Esophagus muscularis mucosa (tissue), 4 donors: ENCODE results near the gene MPV17. TPM values are rescaled to one million over a fixed set of nuclear protein-coding genes. Genes with fewer than 3 reads are reported as not detected.
"Not testable (repeated sequence)": the region's sequence is repeated elsewhere in the genome, so short reads cannot be mapped to it uniquely, and the experiment has no call there.

Experiments
- DNase-seq: peaks from one replicate; pipeline ENCODE4 v3.0.0-alpha.2; 2017; ENCODE audit errors: extremely low spot score
- H3K27ac ChIP-seq, 4 donors: fragments of 200-600 bp; sonication (generic); replicated peaks in 1 of 4; 1 replicate in 3 of 4; 2 replicates in 1 of 4; pipeline ENCODE4 v1.5.1; 2016 to 2019; ENCODE audit warnings: mild to moderate bottlenecking in 1 of 4
- H3K27me3 ChIP-seq, 4 donors: fragments of 200-600 bp; sonication (generic); one replicate each; pipeline versions ENCODE4 v1.5.1 to v1.6.0; 2016 to 2019
- H3K36me3 ChIP-seq, 4 donors: fragments of 200-600 bp; sonication (generic); one replicate each; pipeline ENCODE4 v1.5.1; 2016 to 2019
- H3K4me1 ChIP-seq, 4 donors: fragments of 200-600 bp; sonication (generic); one replicate each; pipeline ENCODE4 v1.5.1; 2016 to 2019
- H3K4me3 ChIP-seq, 4 donors: fragments of 200-600 bp; sonication (generic); 1 replicate in 2 of 4; 2 replicates in 2 of 4; pipeline ENCODE4 v1.5.1; 2016 to 2019; ENCODE audit warnings: mild to moderate bottlenecking in 4 of 4, moderate library complexity in 1 of 4
- H3K9me3 ChIP-seq, 4 donors: fragments of 200-600 bp; sonication (generic); 1 replicate in 3 of 4; 2 replicates in 1 of 4; pipeline ENCODE4 v1.5.1; 2016 to 2019
- EP300 ChIP-seq: sonication (generic); formaldehyde crosslinking; IDR thresholded peaks from one replicate; pipeline ENCODE4 v1.6.1; 2017; ENCODE audit warnings: antibody characterized with exemption
- POLR2A ChIP-seq: fragments of 450-650 bp; IDR thresholded peaks from one replicate; pipeline ENCODE4 v1.6.1; 2017; ENCODE audit warnings: antibody characterized with exemption, moderate library complexity, mild to moderate bottlenecking, low read depth
- POLR2AphosphoS5 ChIP-seq, 2 donors: sonication (generic); formaldehyde crosslinking; IDR thresholded peaks; one replicate each; pipeline ENCODE4 v1.6.1; 2017; ENCODE audit warnings: antibody characterized with exemption in 2 of 2
- WGBS: methylation state at CpG from one replicate; pipeline ENCODE4 v1.1.5; 2018; 5-methylcytosine and 5-hydroxymethylcytosine counted together
- intact Hi-C: fragments of 100-400 bp; cut with DNase I; formaldehyde crosslinking; loops from one replicate; pipeline ENCODE4 v1.15.1; 2023
- total RNA-seq, 4 donors: library from RNA; depleted of rRNA; stranded (reverse); fragments of >200 nt; gene quantifications; one replicate each; pipeline versions ENCODE4 v1.1.0 to v1.2.1, GENCODE V29; 2016
- TF ChIP-seq, protein P1 (sequence below), 3 experiments: fragments of 200-600 bp in 2 of 3; fragments of 450-650 bp in 1 of 3; sonication (generic) in 2 of 3; IDR thresholded peaks; one replicate each; pipeline ENCODE4 v1.5.1; 2017 to 2019; ENCODE audit warnings: antibody characterized with exemption in 3 of 3, mild to moderate bottlenecking in 2 of 3, moderate library complexity in 1 of 3

The MPV17 gene
- total RNA-seq, 4 donors from 2014 or later, result 46.7 to 70.2 (median 60.6) TPM

DNA sequence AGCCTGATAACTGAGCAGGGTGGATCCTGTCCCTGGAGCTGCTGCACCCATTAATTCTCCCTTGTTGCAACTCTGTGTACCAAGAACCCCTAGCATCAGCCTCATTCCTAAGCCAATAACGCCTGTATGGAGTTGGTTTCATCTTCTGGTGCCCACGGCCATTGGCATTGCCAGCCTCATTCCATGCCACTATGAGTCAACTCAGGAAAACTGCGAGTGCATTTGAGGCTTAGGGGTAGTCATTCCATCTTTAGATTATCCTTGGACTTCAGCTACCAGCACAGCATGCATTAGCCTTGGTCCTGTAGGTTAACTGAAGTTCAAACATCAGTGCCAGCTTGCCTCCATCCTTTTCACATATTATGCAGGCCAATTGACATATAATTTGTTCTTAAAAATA lies 42.1 kb downstream of the MPV17 start:
- H3K27me3 ChIP-seq, result peaks cover 0 to 45% (median 3%) of the 10 kb centered on the region in 4 donors
- H3K4me3 ChIP-seq, result no peak overlapping the region
- no peaks in the 10 kb centered on the region for H3K36me3 ChIP-seq
- peaks cover 0 to 17% (median 4%) of the 10 kb centered on the region in 4 donors for H3K4me1 ChIP-seq
- H3K9me3 ChIP-seq, result no peaks in the 10 kb centered on the region
- 85% methylated on average over 3 of the region's 3 CpGs for WGBS
- intact Hi-C loops, result loop anchor here (2.0 to 10.0 kb wide), 2 partner anchors 182 to 316 kb away; no protein-coding TSS in a partner anchor
- TF ChIP-seq EP300 (no peak), POLR2A (no peak), POLR2AphosphoS5 (IDR thresholded peaks at IDR 0.05) (no peak)
- TF ChIP-seq, protein P1, sequence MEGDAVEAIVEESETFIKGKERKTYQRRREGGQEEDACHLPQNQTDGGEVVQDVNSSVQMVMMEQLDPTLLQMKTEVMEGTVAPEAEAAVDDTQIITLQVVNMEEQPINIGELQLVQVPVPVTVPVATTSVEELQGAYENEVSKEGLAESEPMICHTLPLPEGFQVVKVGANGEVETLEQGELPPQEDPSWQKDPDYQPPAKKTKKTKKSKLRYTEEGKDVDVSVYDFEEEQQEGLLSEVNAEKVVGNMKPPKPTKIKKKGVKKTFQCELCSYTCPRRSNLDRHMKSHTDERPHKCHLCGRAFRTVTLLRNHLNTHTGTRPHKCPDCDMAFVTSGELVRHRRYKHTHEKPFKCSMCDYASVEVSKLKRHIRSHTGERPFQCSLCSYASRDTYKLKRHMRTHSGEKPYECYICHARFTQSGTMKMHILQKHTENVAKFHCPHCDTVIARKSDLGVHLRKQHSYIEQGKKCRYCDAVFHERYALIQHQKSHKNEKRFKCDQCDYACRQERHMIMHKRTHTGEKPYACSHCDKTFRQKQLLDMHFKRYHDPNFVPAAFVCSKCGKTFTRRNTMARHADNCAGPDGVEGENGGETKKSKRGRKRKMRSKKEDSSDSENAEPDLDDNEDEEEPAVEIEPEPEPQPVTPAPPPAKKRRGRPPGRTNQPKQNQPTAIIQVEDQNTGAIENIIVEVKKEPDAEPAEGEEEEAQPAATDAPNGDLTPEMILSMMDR (IDR thresholded peaks at IDR 0.05), result no peak
- DNase-seq, result no peak
- no peak overlapping the region for H3K27ac ChIP-seq

DNA sequence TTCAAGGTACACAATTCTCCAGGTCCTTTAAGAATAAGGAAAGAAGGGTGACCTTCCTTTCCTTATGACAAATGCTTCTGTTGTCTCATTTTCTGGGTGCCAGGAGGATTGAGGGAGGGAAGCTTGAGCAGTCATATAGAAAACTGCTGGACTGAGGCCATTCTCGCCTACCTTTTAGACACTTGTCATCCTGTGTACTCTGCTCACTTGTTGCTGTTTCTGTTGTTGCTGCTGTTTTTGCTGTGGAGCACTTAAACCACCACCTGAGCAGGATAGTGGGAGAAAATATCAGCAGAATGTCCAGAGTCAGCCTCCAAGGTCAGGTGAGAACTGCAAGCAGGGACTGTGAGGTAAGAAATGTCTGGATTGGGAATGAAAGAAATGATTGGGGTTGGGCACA lies 44.9 kb downstream of the MPV17 start:
- DNase-seq, result no peak
- H3K27ac ChIP-seq, result no peak overlapping the region
- TF ChIP-seq POLR2A, result no peak
- no peak for TF ChIP-seq EP300
- TF ChIP-seq POLR2AphosphoS5 (IDR thresholded peaks at IDR 0.05), result no peak
- TF ChIP-seq, protein P1 (IDR thresholded peaks at IDR 0.05), result no peak
- no peaks in the 10 kb centered on the region for H3K9me3 ChIP-seq
- H3K36me3 ChIP-seq, result no peaks in the 10 kb centered on the region
- H3K4me3 ChIP-seq, result no peak overlapping the region
- WGBS, result 69% methylated on average over 1 of the region's 1 CpG
- H3K4me1 ChIP-seq, result peaks cover 0 to 17% (median 4%) of the 10 kb centered on the region in 4 donors
- H3K27me3 ChIP-seq, result peaks cover 0 to 61% (median 3%) of the 10 kb centered on the region in 4 donors
- intact Hi-C loops, result no loop called here

DNA sequence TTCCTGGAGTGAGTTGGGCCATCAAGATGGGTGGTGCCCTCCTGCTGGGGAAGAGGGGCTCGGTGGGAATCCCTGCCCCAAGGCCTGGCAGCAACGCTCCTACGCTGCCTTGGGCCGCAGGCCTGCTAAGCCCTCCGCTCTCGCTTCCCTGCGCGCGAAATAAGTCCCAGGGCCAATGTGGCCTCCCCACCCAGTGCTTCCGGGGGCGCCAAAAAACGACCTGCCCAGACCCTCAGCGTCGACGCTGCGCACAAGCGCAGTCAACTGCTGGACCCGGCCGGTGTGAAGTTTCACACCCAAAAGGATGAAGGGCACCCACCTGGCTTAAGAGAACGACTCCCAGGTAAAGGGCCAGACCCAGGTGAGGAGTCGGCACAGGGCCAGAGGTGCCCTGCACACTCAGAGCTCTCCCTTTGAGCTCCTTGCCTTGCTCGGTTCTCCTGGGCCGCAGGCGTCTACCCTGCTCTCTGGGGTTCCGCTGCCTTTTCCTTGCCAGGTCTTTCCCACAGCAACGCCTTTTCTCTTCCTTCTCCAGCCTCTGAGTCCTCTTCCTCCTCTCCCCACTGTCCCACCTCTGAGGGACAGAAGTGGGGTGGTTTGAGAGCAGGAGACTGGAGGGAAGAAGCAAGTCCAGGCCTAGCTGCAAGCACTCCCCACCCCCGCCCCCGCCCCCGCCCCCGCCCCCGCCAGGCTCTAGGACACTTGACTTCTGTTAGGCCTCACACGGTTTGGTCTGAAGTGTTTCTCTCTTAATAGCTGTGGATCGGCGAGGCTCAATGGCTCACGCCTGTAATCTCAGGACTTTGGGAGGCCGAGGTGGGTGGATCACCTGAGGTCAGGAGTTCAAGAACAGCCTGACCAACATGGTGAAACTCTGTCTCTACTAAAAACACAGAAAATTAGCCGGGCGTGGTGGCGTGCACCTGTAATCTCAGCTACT lies 47.4 kb downstream of the MPV17 start, which contains the start of gene DNAJC5G:
TSS of gene DNAJC5G (plus strand) at position 223 of the 940 bp plus-strand sequence. CDS start 1,296 bp downstream, outside the sequence.
- WGBS, result 83% methylated on average over 38 of the region's 39 CpGs
- H3K27ac ChIP-seq, result no peak within 1 kb of the TSS
- H3K9me3 ChIP-seq, result no peaks in the 10 kb centered on the region
- no peak for DNase-seq
- TF ChIP-seq POLR2AphosphoS5 (IDR thresholded peaks at IDR 0.05) (no peak), EP300 (no peak), POLR2A (no peak)
- TF ChIP-seq, protein P1 (IDR thresholded peaks at IDR 0.05), result no peak
- H3K4me1 ChIP-seq, result peaks cover 0 to 8% (median 4%) of the 10 kb centered on the region in 4 donors
- H3K27me3 ChIP-seq, result peaks cover 0 to 56% (median 0%) of the 10 kb centered on the region in 4 donors
- no peaks in the 10 kb centered on the region for H3K36me3 ChIP-seq
- no peak within 1 kb of the TSS for H3K4me3 ChIP-seq
- intact Hi-C loops, result no loop called here

DNA sequence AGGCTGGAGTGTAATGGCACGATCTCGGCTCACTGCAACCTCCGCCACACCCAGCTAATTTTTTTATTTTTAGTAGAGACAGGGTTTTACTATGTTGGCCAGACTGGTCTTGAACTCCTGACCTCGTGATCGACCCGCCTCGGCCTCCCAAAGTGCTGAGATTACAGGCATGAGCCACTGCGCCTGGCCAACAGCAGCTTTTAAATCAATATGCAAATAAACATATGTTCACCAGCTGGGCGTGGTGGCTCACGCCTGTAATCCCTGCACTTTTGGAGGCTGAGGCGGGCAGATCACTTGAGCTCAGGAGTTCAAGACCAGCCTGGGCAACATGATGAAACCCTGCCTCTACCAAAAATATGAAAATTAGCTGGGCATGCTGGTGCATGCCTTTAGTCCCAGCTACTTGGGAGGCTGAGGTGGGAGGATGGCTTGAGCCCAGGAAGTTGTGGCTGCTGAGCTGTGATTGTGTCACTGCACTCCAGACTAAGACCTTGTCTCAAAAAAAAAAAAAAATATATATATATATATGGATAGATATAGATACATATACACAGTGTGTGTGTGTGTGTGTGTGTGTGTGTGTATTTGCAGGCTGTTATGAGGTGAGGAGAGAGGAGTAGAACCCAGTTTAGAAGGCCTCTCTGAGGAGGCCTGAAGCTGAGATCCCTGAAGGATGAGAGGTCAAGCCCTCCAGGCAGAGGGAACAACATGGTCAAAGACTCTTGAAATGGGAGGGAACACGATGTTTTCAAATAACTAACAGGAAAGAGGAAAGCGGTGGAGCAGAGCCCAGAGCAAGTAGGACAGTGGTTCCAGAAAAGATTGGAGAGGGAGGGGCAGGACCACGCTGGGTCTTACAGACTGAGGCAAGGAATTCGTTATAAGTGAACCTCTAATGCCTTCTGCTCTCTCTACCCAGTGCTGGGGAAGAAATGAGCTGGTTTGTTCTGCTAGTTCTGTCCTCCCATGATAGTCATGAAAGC lies 50.1 kb downstream of the MPV17 start:
- intact Hi-C loops, H3K27ac ChIP-seq, H3K4me1 ChIP-seq, DNase-seq, H3K9me3 ChIP-seq, H3K4me3 ChIP-seq, H3K36me3 ChIP-seq: not testable (repeated sequence)
- 87% methylated on average over 15 of the region's 15 CpGs for WGBS
- H3K27me3 ChIP-seq, result peaks cover 0 to 63% (median 0%) of the 10 kb centered on the region in 4 donors
